ENCODE measurements around the gene BLOC1S6.

The BLOC1S6 gene

GRCh38 chr15:45587095-45587862 is at the start of gene BLOC1S6:
Gene BLOC1S6, plus strand, starts transcription at chr15:45587379. Its CDS starts 65 bp downstream, at chr15:45587444.
- no peak for TF ChIP-seq CTCF (IDR thresholded peaks at IDR 0.05; ENCODE audit: insufficient read depth, missing control alignments)
- no peak for FAIRE-seq
- peak; percentile 36 for DNase-seq (ENCODE audit: insufficient read length, low spot score)

- FAIRE-seq (no peak), DNase-seq (ENCODE audit: insufficient read length, low spot score) (no peak)
- no peak for TF ChIP-seq CTCF (IDR thresholded peaks at IDR 0.05; ENCODE audit: insufficient read depth, missing control alignments)
Measured at GRCh38 chr15:45539680-45540079, 47.5 kb upstream of the BLOC1S6 start.

- no peak for TF ChIP-seq CTCF (IDR thresholded peaks at IDR 0.05; ENCODE audit: insufficient read depth, missing control alignments)
- FAIRE-seq: no peak
- DNase-seq (ENCODE audit: insufficient read length, low spot score): no peak
Measured at GRCh38 chr15:45540531-45540930, 46.6 kb upstream of the BLOC1S6 start.

GRCh38 chr15:45543051-45543450 is 44.1 kb upstream of the BLOC1S6 start:
- DNase-seq (ENCODE audit: insufficient read length, low spot score) (no peak), FAIRE-seq (no peak)
- TF ChIP-seq CTCF (IDR thresholded peaks at IDR 0.05; ENCODE audit: insufficient read depth, missing control alignments): no peak

GRCh38 chr15:45544266-45545023 is 42.7 kb upstream of the BLOC1S6 start:
- TF ChIP-seq CTCF (IDR thresholded peaks at IDR 0.05; ENCODE audit: insufficient read depth, missing control alignments): no peak
- no peak for FAIRE-seq
- DNase-seq (ENCODE audit: insufficient read length, low spot score): no peak

- no peak for DNase-seq (ENCODE audit: insufficient read length, low spot score)
- FAIRE-seq: no peak
- no peak for TF ChIP-seq CTCF (IDR thresholded peaks at IDR 0.05; ENCODE audit: insufficient read depth, missing control alignments)
Measured at GRCh38 chr15:45546789-45547188, 40.4 kb upstream of the BLOC1S6 start.
